Adipose tissue (tissue), 3 donors: ENCODE results near the gene CDHR2. TPM values are rescaled to one million over a fixed set of nuclear protein-coding genes. Genes with fewer than 3 reads are reported as not detected.

Experiments used
- H3K27ac ChIP-seq: one replicate; pipeline ENCODE4 v1.5.1; 2013; ENCODE audit warnings: low read depth, low read length
- WGBS, 3 donors: extraction: QIAGEN DNeasy Blood & Tissue Kit; methylation state at CpG; one replicate each; pipeline ENCODE4 v1.1.7; 2013; 5-methylcytosine and 5-hydroxymethylcytosine counted together
- polyA plus RNA-seq, 3 donors: library from polyadenylated mRNA; stranded (reverse); fragments of 200-250 nt; gene quantifications; one replicate each; pipeline ENCODE4 v1.2.3, GENCODE V29; 2013
- donor health status: healthy with polysubstance abuse.
- donor health status: Bipolar disorder and iron deficiency.
- donor health status: healthy.

CDHR2 gene
- polyA plus RNA-seq, 3 donors = 0.07 to 0.42 (median 0.11) TPM

DNA sequence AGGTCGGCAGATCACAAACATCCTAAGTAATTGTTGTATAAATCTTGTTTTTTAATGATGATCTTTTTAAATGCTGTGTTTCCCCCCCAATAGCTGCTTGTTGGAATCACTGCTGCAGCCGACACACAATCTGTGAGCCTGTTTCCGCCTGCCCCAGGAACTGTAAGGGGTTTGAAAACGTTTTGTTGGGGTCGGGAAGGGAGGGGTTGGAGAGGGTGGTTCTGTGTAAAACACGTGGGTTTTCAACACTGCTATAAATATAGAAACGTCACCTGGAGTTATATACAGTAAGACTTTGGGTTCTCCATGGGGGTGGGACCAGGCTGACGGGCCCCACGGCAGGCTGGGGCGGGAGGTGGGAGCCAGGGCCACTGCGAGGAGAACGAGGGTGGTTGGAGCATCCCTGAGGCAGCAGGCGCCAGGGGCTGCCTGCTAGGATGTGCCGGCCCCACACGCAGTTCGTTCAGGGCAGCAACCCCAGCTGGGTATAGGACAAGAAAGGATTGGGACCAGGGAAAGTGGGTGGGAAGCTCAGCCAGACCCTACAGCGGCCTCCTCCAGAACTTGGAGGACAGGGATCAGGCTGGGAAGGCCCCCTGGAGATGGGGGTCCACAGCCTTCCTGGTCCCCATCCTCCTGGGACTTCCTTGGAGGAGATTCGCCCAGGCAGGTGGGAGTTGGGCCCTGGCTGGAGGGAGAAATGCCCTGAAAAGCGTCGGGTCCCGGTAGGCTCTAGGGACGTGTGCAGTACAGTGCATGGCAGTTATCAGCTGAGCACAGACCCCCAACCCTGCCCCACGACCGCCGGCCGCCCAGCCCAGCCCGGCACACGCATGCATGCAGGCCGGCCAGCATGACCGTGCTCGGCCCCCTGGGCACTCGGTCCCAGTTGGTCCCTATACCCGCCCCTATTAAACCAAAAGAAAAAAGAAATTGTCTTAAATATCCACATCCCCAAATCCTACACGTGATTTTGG lies 21.6 kb upstream of the CDHR2 start:
- H3K27ac ChIP-seq = no peak overlapping the region

DNA sequence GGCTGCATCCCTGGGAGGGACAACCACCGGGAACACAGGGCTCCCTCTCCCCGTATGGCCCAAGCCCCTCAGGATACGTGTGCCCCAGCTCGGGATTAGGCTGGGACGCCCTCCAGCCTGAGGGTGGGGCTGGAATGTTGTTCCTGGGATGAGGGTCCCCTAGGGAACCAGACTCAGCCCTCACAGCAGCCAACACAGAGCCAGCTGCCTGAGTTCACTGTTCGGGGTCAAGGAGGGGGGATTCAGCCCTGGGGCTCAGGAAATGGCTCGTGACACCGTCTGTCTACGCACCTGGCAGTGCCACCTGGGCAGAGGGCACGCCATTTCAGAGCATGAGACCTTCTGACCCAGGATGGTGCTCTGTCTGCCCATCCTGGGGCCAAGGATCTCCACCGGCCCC lies 20.8 kb upstream of the CDHR2 start:
- WGBS, 3 donors = 67 to 82% (median 73%) methylated on average over 11 of the region's 11 CpGs
- H3K27ac ChIP-seq = no peak overlapping the region

More for the DNA sequence above, 21.6 kb upstream of the CDHR2 start:
- 86 to 87% (median 87%) methylated on average over 34 of the region's 34 CpGs for WGBS, 3 donors

DNA sequence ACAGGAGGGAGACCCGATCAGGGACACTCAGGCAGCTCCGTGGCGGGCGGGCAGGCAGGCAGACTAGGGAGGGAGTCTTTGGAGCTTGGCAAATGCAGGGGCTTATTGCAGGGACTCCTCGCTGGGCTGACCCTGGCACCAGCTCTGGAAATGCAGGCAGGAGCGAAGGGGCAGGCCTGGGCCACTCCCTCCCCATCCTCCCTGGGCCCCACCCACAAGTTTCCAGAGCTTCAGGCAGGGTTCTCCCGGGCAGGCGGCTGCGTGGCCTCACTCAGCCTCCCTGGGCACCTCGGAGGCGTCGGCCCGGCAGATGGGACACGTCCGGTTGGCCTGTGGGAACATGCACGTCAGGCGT lies 20.4 kb upstream of the CDHR2 start:
- WGBS, 3 donors = 75 to 93% (median 77%) methylated on average over 17 of the region's 17 CpGs
- H3K27ac ChIP-seq = no peak overlapping the region

DNA sequence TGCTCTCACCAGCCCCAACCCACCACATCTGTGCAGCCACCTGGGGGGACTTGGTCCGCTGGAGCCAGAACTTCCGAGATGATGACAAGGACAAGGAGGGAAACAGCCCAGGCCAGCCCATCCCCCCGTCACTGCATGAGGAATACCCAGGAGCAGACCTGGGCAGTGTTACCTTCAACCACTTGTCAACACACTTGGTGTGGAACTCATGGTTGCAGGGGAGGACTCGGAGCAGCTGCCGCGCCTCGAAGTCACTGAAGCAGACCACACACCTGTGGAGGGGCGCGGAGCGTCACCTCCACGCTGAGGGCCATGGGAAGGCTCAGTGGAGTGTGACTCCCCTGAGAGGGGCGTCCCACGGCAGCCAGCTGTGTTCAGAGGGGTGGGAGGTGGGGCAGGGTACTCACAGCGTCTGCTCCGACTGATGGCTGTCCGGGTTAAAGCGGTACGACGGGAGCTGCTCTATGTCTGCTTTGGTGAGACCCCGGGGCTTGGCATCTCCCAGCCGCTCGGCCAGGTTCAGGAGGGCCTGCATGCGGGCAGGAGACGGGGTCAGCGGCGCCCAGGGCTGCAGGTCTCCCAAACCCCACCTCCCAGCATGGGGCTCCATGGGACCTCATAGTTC lies 19.9 kb upstream of the CDHR2 start:
- 93 to 95% (median 94%) methylated on average over 26 of the region's 26 CpGs for WGBS, 3 donors
- no peak overlapping the region for H3K27ac ChIP-seq

DNA sequence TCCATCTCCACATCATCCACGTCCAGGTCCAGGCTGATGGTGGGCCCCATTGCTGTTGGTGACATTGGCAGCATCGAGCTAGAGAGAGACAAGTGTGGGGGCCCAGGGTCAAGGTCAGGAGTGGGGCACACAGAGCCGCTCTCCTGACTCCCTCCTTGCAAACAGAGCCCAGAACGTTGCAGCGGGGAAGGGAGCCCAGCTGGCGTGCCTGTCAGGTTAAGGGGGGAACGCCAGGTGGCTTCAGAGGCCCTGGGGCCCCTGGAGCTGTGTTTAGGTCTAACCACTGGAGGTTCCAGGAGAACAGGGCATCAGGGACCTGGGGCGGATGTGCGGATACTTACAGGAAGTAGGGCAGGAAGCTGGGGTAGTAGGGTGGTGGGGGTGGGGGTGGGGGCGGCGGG lies 19.4 kb upstream of the CDHR2 start:
- 50 to 76% (median 61%) methylated on average over 11 of the region's 11 CpGs for WGBS, 3 donors
- no peak overlapping the region for H3K27ac ChIP-seq

DNA sequence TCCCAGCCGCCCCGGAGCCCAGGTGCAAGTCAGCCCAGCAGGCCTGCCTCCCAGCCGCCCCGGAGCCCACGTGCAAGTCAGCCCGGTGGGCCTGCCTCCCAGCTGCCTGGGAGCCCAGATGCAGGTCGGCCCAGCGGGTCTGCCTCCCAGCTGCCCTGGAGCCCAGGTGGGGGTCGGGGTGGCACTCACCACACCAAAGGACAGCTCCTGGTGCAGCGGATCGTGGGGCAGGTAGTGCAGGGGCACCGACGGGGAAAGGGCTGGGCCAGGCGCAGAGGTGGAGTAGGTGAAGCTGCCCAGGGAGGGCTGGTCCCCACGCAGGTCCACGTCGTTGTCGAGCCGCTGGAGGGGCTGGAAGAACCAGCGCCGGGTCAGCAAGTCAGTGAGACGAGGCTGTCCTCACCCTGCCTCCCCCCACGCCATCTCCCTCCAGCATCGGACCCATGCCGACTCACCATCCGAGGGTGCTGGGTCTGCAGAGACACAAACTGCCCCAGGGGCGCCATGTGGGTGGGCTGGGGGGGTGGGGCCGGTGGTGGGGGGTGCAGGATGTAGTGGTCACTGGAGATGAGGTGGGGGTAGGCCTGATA lies 18.7 kb upstream of the CDHR2 start:
- H3K27ac ChIP-seq = no peak overlapping the region
- 57 to 78% (median 67%) methylated on average over 26 to 28 of the region's 28 CpGs for WGBS, 3 donors

DNA sequence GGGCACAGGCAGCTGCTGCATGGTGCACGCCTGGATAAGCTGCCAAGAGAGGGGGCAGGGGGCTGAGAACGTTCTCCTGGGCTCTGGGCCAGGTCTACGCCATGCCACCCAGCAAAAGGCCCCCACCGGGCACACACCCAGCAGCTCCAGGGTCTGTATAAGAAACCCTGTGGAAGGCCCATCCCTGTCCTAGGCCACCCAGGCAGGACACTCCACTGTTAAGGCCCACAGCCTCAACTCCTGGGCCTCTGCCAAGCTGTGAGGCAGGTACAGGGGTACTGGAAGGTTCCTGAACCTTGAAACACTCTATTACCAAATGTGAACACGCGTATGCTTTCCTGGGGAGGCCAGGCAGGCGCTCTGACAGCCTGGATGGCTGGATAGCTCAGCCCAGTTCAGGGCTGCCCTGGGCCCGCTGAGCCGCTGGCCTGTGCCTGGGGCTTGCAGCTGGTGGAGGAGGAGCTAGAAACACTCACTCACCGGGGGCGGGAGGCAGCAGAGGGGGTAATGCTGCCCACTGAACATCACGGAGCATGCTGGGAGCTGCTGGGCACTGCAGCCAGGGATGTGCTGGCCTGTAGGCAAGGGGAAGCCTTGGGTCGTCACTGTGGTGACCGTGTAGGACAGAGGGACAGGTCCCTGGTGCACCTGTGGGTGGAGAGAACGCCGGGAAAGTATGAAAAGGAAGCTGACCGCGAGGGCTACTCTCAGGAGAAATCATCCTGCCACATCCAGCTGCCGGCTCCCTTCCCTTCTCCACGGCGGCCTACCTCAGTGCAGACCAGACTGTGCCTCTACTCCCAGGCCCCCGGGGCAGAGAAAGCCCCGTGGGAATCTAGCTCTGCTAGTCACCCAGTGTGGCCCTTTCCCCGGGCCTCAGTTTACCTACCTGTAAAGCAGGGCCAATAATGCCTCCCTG lies 17.9 kb upstream of the CDHR2 start:
- no peak overlapping the region for H3K27ac ChIP-seq

DNA sequence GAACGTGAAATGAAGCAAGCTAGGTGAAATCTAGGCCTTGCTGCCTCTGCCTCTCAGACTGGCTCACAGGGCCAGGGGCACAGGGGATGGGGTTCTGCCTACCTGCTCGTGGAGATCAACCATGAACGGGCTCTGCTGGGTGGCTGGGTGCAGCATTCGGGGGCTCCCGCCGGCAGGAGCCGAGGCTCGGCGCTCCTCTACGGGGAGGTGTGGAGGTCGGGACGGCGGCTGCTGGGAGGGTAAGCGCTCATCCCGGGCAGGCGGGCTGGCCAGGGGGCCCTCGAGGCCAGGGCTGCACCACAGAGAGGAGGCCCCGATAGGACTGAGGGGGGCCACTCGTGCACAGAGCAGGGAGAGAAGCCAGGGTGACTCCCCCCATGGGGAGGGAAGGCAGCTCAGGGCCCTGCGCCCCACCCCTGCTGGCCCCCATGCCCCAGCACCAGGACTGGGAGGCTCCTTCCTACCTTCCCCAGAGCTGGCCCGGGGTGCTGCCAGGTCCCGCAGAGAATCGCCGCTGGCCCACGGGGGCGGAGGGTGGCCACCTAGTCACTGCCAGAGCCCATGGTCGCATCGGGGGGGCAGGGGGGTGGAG lies 17.1 kb upstream of the CDHR2 start:
- no peak overlapping the region for H3K27ac ChIP-seq
- 82 to 92% (median 84%) methylated on average over 26 to 28 of the region's 28 CpGs for WGBS, 3 donors

More for the DNA sequence above, 17.9 kb upstream of the CDHR2 start:
- 47 to 66% (median 51%) methylated on average over 24 of the region's 24 CpGs for WGBS, 3 donors

DNA sequence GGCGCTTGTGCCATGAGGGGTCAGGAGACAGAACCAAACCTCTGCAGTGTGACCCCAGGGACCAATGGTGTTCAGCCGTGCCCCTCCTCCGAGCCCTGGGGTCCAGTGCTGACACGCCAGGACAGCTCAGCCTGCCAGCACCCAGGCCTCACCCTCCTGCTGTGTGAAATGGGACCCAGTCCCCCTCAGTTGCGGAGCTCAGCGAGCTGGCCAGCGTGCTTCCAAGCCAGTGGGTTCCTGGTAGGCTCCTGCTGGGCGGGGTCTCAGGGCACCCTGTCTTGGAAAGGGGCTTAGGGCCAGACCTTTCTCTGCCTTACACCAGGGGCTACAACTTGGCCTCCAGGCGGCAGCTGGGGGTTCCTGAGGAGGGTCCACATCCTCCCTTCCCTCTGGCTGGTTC lies 16.3 kb upstream of the CDHR2 start:
- H3K27ac ChIP-seq = no peak overlapping the region
- 79 to 97% (median 81%) methylated on average over 9 of the region's 9 CpGs for WGBS, 3 donors

DNA sequence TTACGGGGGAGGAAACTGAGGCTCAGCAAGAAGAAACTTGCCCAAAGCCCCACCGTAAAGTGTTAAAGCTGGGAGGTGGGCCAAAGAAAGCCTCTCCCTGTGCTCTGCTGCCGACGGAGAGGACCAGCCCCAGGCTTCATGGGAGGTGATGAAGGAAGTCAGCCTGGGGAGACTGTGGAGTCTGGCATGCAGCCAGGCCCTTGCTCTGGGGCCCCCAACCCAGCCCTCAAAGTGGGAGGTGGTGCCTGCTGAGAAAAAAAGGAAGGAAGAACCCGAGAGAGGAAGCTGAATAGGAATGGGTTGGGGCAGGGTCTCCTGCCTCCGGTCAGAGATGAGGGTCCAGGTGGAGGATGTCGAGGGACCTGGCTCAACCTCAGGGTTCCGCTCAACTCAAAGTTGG lies 15.8 kb upstream of the CDHR2 start:
- H3K27ac ChIP-seq = no peak overlapping the region
- 14 to 52% (median 25%) methylated on average over 8 of the region's 8 CpGs for WGBS, 3 donors

DNA sequence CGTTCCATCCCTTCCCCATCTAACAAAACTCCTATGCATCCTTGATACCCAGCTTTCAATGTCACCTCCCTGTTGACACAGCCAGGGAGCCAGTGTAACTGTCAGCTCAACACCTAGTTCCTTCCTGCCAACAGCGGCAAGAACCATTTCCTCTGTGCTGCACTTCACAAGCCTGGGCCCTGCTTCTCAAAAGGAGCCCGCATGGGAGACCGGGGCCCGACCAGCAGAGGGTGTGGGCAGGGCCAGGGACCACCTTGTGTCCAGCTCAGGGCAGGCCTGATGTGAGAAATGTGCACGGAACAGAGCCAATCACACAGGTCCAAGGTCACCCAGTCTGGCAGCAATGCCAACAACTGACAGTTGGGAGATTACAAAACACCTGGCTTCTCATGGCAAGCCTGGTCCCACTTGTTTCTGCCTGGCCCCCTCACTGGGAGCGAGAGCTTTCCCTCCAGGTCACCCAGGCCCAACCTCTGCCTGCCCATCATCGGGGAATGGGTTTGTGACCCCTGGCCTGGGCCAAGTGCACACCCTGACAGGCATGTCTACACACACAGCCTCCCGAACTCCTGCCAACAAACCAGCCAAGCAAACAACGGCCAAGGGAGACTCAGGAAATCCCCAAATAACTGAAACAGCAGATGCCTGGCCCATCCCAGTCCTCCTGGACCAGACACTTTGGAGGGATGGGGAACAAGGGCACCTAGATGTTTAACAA lies 15.1 kb upstream of the CDHR2 start:
- no peak overlapping the region for H3K27ac ChIP-seq
- 1 to 10% (median 10%) methylated on average over 10 of the region's 10 CpGs for WGBS, 3 donors

DNA sequence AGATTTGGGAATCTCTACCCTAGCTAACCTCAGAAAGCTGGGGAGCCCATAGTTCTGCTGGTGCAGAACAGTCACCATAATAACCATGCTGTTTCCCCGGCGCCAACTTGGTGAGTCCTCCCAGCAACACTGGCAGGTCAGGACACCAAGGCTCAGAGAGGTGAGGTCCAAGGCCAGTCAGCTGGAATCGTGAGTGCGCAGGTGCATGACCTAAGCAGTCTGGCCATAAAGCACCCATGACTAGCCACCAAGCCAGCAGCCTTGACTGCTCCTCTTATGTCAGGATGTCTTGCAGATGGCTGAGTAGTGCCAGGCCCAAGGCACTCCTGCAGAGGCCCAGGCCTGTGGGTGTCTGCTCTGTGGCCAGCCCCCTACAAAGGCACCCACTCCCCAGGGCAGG lies 14.5 kb upstream of the CDHR2 start:
- WGBS, 3 donors = 31 to 77% (median 68%) methylated on average over 4 of the region's 4 CpGs

DNA sequence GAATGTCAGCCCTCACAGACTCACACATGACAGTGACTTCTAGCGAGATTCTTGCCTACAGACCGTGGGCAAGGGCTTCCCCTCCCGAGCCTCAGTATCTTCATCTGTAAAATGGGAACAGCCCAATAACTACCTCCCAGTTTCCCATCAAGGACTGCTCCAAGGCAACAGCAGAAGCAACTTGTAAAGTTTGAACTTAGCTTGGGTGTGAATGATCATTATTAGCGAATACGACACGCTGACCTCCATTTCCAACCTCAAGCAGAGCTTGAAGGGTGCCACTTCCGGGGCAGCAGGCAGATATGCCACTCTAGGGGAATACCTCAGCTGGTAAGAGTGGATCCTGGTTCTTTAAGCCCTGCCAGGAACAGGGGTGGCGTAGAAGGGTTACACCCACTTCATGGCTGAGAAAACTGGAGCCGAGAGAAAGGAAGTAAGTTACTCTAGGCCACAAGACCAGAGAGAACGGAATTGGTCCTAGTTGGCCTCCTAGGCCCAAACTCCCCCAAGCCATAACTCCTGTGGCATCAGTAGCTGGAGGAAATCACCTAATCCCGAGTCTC lies 14.0 kb upstream of the CDHR2 start:
- WGBS, 3 donors = 25 to 48% (median 40%) methylated on average over 11 of the region's 11 CpGs
- no peak overlapping the region for H3K27ac ChIP-seq

More for the DNA sequence above, 14.5 kb upstream of the CDHR2 start:
- no peak overlapping the region for H3K27ac ChIP-seq

DNA sequence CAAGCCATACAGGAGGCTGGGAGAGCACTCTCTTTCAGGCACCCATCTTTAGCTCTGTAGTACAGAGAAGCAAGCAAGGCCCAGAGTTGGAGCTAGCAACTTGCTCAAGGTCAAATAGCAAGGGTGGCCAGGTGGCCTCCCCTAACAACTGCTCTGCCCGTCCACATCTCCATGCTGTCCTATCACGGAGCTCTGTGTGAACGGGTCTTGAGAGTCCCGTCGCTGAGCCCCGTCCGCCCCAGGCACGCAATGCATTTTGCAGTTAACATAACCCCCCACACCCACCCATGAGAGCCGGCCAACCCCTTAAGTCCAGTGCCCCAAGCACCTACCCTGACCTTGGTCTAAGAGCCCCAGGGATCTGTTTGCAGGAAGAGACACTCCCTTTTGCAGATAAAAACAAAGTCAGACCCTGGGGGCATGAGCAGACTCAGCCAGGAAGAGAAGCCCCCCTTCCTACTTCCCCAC lies 13.4 kb upstream of the CDHR2 start:
- no peak overlapping the region for H3K27ac ChIP-seq
- 2 to 4% (median 2%) methylated on average over 9 of the region's 9 CpGs for WGBS, 3 donors

DNA sequence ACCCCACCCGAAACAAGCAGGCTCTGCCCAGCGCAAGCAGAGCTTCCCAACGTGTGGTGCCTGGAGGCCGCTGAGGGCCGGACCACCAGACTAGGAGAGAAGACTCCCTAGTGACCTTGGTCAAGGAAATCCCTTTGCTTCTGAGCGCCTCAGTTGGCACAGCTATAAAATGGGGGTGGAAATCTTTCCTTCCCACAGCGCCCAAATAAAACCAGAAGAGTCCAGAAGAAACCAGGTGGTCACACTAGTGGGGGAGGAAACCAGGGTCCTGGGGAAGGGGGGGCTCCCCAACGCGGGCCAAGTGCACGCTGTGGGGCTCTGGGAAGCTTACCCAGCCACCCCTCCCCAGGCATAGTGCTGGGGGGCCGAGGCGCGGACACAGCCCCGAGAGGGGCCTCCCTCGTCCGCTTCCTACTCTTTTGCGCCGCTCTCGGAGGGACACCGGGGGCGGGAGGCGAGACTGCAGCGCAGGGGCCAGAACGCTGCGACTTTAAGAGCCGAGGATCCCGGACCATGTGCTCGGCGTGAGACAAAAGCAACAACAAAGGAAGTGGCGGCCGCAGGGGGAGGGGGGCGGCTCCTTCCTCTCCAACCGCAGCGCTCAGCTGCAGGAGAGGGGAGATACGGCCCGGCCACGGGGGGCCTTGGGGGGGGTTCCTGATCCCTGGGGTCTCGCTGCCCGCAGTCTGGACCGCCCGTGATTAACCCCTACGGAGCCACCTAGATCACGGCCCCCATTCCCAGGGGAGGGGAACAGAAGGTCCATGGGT lies 12.8 kb upstream of the CDHR2 start:
- WGBS, 3 donors = 1% methylated on average over 33 to 41 of the region's 43 CpGs
- H3K27ac ChIP-seq = peak overlapping the region; percentile 83

DNA sequence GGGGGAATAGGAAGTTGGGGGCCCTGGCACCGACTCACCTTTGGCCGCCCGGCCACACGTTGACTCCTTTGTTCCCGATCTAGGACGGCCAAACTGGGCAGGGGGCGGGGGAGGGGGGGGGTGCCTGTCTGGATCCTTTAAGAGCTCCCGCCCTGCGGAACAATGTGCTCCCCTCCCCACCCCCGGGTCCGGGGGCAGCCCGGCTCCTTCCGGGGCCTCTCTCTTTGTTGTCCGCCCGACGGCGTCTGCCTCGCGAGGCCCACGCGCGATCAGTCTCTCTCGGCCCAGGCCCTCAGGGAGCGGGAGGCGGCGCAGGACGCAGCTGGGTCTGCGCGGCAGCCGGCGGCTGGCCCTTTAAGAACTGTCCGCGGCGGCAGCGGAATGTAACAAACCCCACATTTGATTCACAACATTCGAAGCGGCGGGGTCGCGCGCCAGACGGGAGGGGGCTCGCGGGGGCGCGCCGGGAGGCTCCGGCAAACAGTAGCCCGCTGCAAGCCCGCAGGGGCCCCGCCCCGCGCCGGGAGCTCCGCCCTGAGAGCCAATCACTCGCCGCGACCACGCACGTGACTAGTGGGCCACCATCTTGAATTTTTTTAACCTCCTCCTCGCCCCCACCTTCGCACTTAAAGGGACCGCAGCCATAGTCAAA lies 12.1 kb upstream of the CDHR2 start, which contains the start of gene RNF44:
Gene RNF44 (minus strand): TSS at position 501 of the 652 bp plus-strand sequence. CDS start 4,930 bp downstream, outside the sequence.
- WGBS, 3 donors = 0 to 1% (median 0%) methylated on average over 59 to 63 of the region's 63 CpGs

More for the DNA sequence above, 12.1 kb upstream of the CDHR2 start, which contains the start of gene RNF44:
- peak within 1 kb of the TSS; percentile 96 for H3K27ac ChIP-seq
